CD14-positive monocyte (primary cell): ENCODE data around the gene PSAPL1. TPM values are rescaled to one million over a fixed set of nuclear protein-coding genes. Genes with fewer than 3 reads are reported as not detected.

Experiments used
- DNase-seq, 3 donors: peaks; one replicate each; pipeline ENCODE4 v3.0.0-alpha.2; 2011 to 2022
- H2AFZ ChIP-seq: 2 replicates; pipeline ENCODE4 v1.6.0; 2012; ENCODE audit warnings: mild to moderate bottlenecking, low read depth, low read length, inconsistent platforms; ENCODE audit not compliant: insufficient read depth, poor library complexity, severe bottlenecking
- H3K27ac ChIP-seq, 2 donors: 1 replicate in 1 of 2; 2 replicates in 1 of 2; pipeline ENCODE4 v1.5.1; 2012 to 2013; ENCODE audit warnings: low read length in 2 of 2, control low read depth in 1 of 2, inconsistent platforms in 1 of 2, low read depth in 1 of 2, mild to moderate bottlenecking in 1 of 2
- H3K27me3 ChIP-seq, 2 donors: one replicate each; pipeline versions ENCODE4 v1.6.0 to v1.6.1; 2011 to 2013; ENCODE audit warnings: low read length in 2 of 2; ENCODE audit not compliant: control insufficient read depth in 2 of 2, insufficient read depth in 2 of 2
- H3K36me3 ChIP-seq, 2 donors: replicated peaks in 1 of 2; 1 replicate in 1 of 2; 2 replicates in 1 of 2; pipeline versions ENCODE4 v1.5.1 to v1.6.1; 2012 to 2013; ENCODE audit warnings: low read length in 2 of 2, control low read depth in 1 of 2, inconsistent platforms in 1 of 2, mild to moderate bottlenecking in 1 of 2; ENCODE audit not compliant: insufficient read depth in 2 of 2, control insufficient read depth in 1 of 2
- H3K4me1 ChIP-seq, 2 donors: 1 replicate in 1 of 2; 2 replicates in 1 of 2; pipeline versions ENCODE4 v1.5.1 to v1.6.1; 2012 to 2013; ENCODE audit warnings: low read length in 2 of 2, control low read depth in 1 of 2, inconsistent platforms in 1 of 2, mild to moderate bottlenecking in 1 of 2, moderate library complexity in 1 of 2; ENCODE audit not compliant: insufficient read depth in 2 of 2, control insufficient read depth in 1 of 2
- H3K4me2 ChIP-seq: replicated peaks from 2 replicates; pipeline ENCODE3; 2012; ENCODE audit warnings: low read length, moderate library complexity, mild to moderate bottlenecking; ENCODE audit not compliant: poor library complexity, severe bottlenecking; ENCODE audit errors: extremely low read depth
- H3K4me3 ChIP-seq, 3 experiments: fragments of 200-600 bp in 1 of 3; sonication (generic) in 1 of 3; replicated peaks in 1 of 3; 1 replicate in 2 of 3; 2 replicates in 1 of 3; pipeline ENCODE4 v1.5.1; 2011 to 2013; ENCODE audit warnings: low read length in 3 of 3, mild to moderate bottlenecking in 3 of 3, control low read depth in 2 of 3, low read depth in 2 of 3, inconsistent platforms in 1 of 3, moderate library complexity in 1 of 3
- H3K79me2 ChIP-seq: 2 replicates; pipeline ENCODE4 v1.6.0; 2012; ENCODE audit warnings: mild to moderate bottlenecking, control low read depth, inconsistent platforms, low read length, moderate library complexity; ENCODE audit not compliant: insufficient read depth
- H3K9ac ChIP-seq: 2 replicates; pipeline ENCODE4 v1.6.0; 2017; ENCODE audit warnings: low read length, mild to moderate bottlenecking; ENCODE audit not compliant: insufficient read depth, poor library complexity, severe bottlenecking
- H3K9me3 ChIP-seq, 2 donors: replicated peaks in 1 of 2; 1 replicate in 1 of 2; 2 replicates in 1 of 2; pipeline versions ENCODE4 v1.5.1 to v1.6.1; 2012 to 2013; ENCODE audit warnings: low read length in 2 of 2, control low read depth in 1 of 2; ENCODE audit not compliant: control insufficient read depth in 1 of 2, insufficient read depth in 1 of 2
- H4K20me1 ChIP-seq: 2 replicates; pipeline ENCODE4 v1.6.0; 2012; ENCODE audit warnings: mild to moderate bottlenecking, low read length, control low read depth, moderate library complexity; ENCODE audit not compliant: insufficient read depth
- H3K27ac Mint-ChIP-seq, 7 donors: one replicate each; pipeline ENCODE4 v1.8.0; 2020; ENCODE audit warnings: mild to moderate bottlenecking in 7 of 7, mixed read lengths in 7 of 7, moderate library complexity in 6 of 7, inconsistent platforms in 2 of 7
- H3K27me3 Mint-ChIP-seq, 3 donors: one replicate each; pipeline ENCODE4 v1.8.0; 2021 to 2022; ENCODE audit warnings: low read depth in 3 of 3, mild to moderate bottlenecking in 3 of 3, mixed read lengths in 3 of 3, moderate library complexity in 3 of 3, inconsistent platforms in 1 of 3
- H3K36me3 Mint-ChIP-seq, 2 donors: one replicate each; pipeline ENCODE4 v1.8.0; 2020; ENCODE audit warnings: mixed read lengths in 2 of 2, inconsistent platforms in 1 of 2, mild to moderate bottlenecking in 1 of 2
- H3K4me1 Mint-ChIP-seq: one replicate; pipeline ENCODE4 v1.8.0; 2020; ENCODE audit warnings: mild to moderate bottlenecking, mixed read lengths
- H3K4me3 Mint-ChIP-seq, 2 donors: one replicate each; pipeline ENCODE4 v1.8.0; 2020; ENCODE audit warnings: mild to moderate bottlenecking in 2 of 2, mixed read lengths in 2 of 2, moderate library complexity in 1 of 2
- H3K9me3 Mint-ChIP-seq, 7 donors: one replicate each; pipeline ENCODE4 v1.8.0; 2020 to 2022; ENCODE audit warnings: mixed read lengths in 7 of 7, mild to moderate bottlenecking in 6 of 7, moderate library complexity in 6 of 7, inconsistent platforms in 2 of 7
- WGBS: methylation state at CpG from one replicate; pipeline ENCODE4 v1.1.5; 2013; ENCODE audit warnings: missing lambda C conversion rate; ENCODE audit not compliant: insufficient coverage; 5-methylcytosine and 5-hydroxymethylcytosine counted together
- intact Hi-C, 2 donors: fragments of 100-400 bp; cut with micrococcal nuclease; formaldehyde crosslinking; loops; one replicate each; pipeline versions ENCODE4 v1.15.0 to v1.15.1; 2023
- polyA plus RNA-seq, 3 donors: library from polyadenylated mRNA; depleted of rRNA in 1 of 3; unstranded in 2 of 3; stranded (reverse) in 1 of 3; fragments of 300-500 nt in 2 of 3; fragments of >200 nt in 1 of 3; fragmentation: Illumina TruSeq in 2 of 3; gene quantifications; 1 replicate in 2 of 3; 2 replicates in 1 of 3; pipeline ENCODE4 v1.2.3, GENCODE V29; 2012 to 2021
- TF ChIP-seq, protein P1 (sequence below): fragments of 200-600 bp; IDR thresholded peaks from one replicate; pipeline ENCODE4 v1.8.0; 2022; ENCODE audit warnings: antibody characterized with exemption, mild to moderate bottlenecking

PSAPL1 gene
- polyA plus RNA-seq, 3 donors: not detected

DNA sequence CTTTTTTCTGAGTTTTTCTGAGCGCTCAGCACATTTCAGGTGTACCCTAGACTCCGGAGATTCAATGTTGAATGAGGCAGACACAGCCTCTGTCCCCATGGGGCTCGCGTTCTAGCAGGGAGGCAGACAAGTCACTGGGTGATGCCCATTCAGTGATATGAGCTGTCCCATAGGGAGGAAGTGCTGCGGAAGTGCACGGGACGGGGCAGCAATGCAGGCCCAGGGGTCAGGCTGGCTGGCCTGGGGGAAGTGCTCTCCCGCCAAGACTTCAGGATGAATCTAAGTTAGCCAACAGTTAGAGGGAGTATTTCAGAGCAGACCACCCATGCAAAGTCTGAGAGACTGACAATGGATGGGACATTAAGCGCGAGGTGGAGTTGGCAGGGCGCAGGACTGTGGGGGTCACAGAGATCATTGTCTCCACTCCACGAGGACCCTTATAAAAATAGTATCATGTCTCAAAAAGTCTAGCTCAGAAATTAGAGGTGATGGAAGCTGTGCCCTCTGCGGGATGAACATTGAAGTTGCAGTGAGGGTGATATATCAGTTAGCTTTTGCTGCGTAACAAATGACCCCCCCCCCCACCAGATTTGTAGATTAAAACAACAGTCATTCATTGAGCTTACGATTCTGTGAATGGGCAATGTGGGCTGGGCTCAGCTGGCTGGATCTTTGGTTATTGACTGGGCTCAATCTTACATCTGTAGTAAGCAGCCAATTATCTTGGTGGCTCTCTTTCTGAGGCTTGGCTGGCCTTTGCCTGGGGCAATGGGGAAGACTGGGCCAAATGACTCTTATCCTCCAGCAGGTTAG is 16.4 kb downstream of the PSAPL1 start:
- Histone ChIP-seq H3K4me1 (no peaks in the 10 kb centered on the region), H3K79me2 (no peaks in the 10 kb centered on the region), H3K36me3 (no peaks in the 10 kb centered on the region), H2AFZ (no peak overlapping the region), H4K20me1 (no peaks in the 10 kb centered on the region), H3K9me3 (peaks cover 4 to 7% of the 10 kb centered on the region in 2 donors), H3K27me3 (peaks cover 0 to 5% of the 10 kb centered on the region in 2 donors), H3K4me2 (no peak overlapping the region), H3K27ac (no peak overlapping the region), H3K4me3 (no peak overlapping the region), H3K9ac (no peak overlapping the region)
- intact Hi-C loops: no loop called here
- Mint-ChIP-seq H3K27ac (no peak overlapping the region), H3K27me3 (peaks cover 14 to 15% (median 15%) of the 10 kb centered on the region in 3 donors), H3K9me3 (peaks cover 6 to 11% (median 9%) of the 10 kb centered on the region in 7 donors), H3K4me3 (no peak overlapping the region), H3K4me1 (no peaks in the 10 kb centered on the region), H3K36me3 (no peaks in the 10 kb centered on the region)
- 92% methylated on average over 9 of the region's 15 CpGs for WGBS
- TF ChIP-seq, protein P1, sequence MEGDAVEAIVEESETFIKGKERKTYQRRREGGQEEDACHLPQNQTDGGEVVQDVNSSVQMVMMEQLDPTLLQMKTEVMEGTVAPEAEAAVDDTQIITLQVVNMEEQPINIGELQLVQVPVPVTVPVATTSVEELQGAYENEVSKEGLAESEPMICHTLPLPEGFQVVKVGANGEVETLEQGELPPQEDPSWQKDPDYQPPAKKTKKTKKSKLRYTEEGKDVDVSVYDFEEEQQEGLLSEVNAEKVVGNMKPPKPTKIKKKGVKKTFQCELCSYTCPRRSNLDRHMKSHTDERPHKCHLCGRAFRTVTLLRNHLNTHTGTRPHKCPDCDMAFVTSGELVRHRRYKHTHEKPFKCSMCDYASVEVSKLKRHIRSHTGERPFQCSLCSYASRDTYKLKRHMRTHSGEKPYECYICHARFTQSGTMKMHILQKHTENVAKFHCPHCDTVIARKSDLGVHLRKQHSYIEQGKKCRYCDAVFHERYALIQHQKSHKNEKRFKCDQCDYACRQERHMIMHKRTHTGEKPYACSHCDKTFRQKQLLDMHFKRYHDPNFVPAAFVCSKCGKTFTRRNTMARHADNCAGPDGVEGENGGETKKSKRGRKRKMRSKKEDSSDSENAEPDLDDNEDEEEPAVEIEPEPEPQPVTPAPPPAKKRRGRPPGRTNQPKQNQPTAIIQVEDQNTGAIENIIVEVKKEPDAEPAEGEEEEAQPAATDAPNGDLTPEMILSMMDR: no peak
- DNase-seq: no peak

DNA sequence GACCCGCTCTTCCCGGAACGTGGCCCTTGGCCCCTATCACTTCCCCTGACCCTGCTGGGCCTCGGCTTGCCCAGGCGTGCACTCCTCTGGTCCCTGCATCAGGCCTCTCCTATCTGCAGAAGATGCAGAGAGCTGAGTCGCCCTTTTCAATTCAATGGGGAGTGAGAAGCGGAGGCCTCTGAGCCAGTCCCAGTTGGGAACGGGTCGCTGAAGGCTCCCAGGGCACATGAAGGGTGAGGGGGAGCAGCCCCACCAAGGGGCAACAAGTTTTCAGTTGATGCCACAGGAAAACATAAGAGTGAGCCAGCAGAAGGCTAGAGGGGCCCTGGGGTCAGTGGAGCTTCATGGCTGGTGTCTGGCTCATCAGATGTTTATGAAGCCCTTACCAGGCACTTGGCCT is 17.1 kb downstream of the PSAPL1 start:
- WGBS: 89% methylated on average over 9 of the region's 9 CpGs
- H3K4me3 ChIP-seq: no peak overlapping the region
- no peak for DNase-seq
- no peak overlapping the region for H3K4me2 ChIP-seq
- H4K20me1 ChIP-seq: no peaks in the 10 kb centered on the region
- Mint-ChIP-seq H3K4me1 (no peaks in the 10 kb centered on the region), H3K27me3 (peaks cover 15% of the 10 kb centered on the region in 3 donors), H3K9me3 (peaks cover 6 to 11% (median 9%) of the 10 kb centered on the region in 7 donors), H3K36me3 (no peaks in the 10 kb centered on the region), H3K27ac (no peak overlapping the region), H3K4me3 (no peak overlapping the region)
- H2AFZ ChIP-seq: no peak overlapping the region
- intact Hi-C loops: no loop called here
- H3K9me3 ChIP-seq: peaks cover 4 to 7% of the 10 kb centered on the region in 2 donors
- no peaks in the 10 kb centered on the region for H3K4me1 ChIP-seq
- no peak overlapping the region for H3K9ac ChIP-seq
- no peak overlapping the region for H3K27ac ChIP-seq
- H3K79me2 ChIP-seq: no peaks in the 10 kb centered on the region
- H3K27me3 ChIP-seq: peaks cover 0 to 5% of the 10 kb centered on the region in 2 donors
- no peaks in the 10 kb centered on the region for H3K36me3 ChIP-seq
- TF ChIP-seq, protein P1: no peak
